Middle frontal gyrus (tissue), 1 donor: Measurements from ENCODE around the gene ICOSLG.
"Not testable (repeated sequence)": the region's sequence is repeated elsewhere in the genome, so short reads cannot be mapped to it uniquely, and the experiment has no call there.

Experiments used
- DNase-seq: peaks from one replicate; pipeline ENCODE4 v3.0.0-alpha.2; 2015; ENCODE audit warnings: low spot score; ENCODE audit errors: extremely low spot score

The ICOSLG gene

DNA sequence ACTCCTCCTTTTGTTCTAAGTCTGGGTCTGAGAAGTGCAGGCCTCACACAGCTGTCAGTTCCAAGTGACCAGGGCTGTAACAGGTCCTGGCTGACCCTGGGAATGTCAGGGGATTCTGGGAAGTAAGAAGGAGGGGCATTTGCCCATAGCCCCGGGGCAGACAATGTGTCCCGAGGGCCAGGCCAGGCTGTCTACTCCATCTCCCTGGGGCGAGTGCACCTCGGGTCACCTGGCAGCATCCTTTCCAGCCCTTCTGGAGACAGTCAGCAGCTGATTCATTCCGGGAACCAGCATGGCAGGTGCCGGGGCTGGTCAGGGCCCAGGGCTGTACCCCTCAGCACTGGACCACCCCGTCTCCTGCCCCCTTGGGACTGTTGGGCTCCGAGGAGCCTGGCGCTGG is 13.1 kb downstream of the ICOSLG start:
- DNase-seq, result not testable (repeated sequence)

DNA sequence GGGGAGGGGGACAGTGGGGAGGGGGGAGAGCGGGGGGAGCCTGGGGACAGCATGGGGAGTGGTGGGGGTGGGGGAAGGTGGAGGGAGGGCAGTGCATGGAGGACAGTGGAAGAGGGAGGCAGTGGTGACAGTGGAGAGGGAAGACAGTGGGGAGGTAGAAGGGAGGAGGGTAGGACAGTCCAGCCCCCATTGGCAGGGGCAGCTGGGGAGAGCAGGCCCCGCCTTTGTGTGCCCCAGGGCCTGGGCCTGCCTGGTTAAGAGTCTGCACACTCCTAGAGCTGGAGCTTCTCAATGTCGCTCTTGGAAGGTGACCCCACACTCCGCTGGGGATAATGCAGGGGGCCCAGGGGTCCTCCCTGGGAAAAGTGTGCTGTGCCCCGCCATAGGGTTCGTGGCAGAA is 15.1 kb downstream of the ICOSLG start:
- not testable (repeated sequence) for DNase-seq

DNA sequence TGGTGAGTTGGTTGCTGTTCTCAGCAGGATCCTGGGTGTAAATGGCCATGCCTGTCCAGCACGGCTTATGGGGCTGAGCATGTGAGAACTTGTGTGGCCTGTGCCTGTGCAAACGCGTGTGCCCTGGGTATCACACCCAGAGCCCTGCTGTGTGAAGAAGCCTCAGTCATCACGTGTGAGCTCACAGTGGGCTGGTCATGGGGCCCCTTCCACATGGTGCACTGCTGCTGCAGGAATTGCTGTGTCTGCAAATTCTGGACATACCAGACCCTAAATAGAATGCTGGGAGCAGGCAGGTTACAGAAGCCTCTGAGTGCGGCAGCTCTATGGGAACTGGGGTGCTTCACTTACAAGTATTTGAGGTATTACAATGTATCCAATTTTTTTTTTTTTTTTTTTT is 17.4 kb downstream of the ICOSLG start:
- not testable (repeated sequence) for DNase-seq

DNA sequence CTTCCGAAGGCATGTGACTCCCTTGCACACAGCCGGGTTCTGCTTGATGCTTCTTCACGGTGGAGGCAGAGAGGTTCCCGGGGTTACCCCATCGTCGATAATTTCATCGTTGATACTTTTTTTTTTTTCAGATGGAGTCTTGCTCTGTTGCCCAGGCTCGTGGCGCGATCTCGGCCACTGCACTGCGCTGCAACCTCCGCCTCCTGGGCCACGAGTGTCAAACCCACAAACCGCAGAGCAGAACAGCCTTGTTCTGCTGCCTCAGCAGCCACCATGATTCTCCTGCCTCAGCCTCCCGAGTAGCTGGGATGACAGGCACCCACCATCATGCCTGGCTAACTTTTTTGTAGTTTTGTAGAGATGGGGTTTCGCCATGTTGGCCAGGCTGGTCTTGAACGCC is 20.1 kb downstream of the ICOSLG start:
- DNase-seq, result not testable (repeated sequence)

DNA sequence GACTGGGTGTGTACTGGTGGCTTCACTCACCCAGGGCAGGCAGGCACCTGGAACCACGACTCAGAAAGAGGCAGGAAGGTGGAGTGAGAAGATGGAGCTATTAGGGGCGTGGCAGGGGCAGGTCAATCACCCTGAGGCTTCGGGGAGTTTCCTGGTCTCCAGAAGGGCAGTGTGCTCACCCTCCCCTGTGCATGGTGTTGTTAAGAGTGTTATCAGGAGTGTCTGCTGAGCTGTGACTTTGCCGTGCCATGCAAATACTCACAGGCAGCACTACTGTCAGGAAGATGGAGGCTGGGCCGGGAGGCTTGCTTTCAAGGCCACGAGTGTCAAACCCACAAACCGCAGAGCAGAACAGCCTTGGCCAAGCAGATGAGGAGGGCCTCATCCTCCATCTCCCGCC is 22.3 kb downstream of the ICOSLG start:
- DNase-seq, result not testable (repeated sequence)

DNA sequence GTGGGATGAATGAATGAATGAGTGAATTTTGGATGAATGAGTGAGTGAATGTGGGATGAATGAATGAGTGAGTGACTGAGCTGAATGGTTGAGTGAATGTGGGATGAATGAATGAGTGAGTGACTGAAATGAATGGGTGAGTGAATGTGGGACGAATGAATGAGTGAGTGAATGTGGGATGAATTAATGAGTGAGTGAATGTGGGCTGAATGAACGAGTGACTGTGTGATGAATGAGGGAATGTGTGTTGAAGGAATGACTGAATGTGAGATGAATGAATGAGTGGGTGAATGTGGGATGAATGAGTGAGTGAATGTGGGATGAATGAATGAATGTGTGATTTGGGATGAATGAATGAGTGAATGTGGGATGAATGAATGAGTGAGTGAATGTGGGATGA is 28.8 kb downstream of the ICOSLG start:
- not testable (repeated sequence) for DNase-seq

DNA sequence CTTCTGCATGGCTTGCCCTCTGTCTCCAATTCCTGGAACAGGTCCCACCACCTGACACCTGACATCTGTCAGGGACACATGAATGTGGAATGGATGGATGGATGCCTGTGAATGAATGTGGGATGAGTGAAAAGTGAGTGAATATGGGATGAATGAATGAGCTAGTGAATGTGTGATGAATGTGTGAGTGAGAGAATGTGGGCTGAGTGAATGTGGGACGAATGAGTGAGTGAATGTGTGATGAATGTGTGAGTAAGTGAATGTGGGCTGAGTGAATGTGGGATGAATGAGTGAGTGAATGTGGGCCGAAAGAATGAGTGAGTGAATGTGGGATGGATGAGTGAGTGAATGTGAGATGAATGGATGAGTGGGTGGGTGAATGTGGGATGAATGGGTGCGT is 29.2 kb downstream of the ICOSLG start:
- DNase-seq, result not testable (repeated sequence)

DNA sequence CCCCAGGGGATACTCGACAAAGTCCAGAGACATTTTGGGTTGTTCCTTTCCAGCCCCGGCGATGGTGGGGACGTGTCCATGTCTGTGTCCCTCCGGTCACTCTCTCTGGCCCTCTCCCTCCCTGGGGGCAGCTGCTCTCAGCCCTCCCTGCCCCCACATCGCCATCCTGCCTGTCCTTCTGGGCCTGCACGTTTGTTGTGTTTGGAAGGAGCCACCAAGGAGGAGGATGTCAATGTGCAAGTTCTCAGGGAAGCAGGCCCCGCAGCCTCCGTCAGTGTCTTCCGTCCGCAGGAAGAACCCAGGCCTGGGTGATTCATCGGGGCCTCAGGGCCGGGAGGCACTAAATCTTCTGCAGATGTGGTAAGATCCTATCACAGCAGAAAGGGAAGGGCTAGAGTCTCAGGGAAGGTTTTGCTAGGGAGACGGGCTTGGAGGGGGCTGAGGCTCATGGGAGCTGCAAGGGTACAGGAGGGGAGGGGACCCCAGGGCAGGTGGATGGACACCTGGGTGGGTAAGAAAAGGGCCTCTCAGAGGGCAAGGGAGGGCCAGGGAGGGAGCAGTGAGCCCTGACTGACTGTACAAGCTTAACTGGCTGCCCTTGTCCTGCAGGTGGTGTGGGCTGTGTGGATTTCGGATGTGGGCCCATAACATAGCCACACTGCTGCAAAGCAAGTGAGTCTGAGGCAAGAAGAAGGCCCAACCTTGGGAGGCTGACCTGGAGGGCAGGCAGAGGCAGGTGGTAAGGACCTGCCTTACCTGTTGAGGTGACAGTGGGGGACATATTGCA is 32.7 kb downstream of the ICOSLG start:
- not testable (repeated sequence) for DNase-seq

DNA sequence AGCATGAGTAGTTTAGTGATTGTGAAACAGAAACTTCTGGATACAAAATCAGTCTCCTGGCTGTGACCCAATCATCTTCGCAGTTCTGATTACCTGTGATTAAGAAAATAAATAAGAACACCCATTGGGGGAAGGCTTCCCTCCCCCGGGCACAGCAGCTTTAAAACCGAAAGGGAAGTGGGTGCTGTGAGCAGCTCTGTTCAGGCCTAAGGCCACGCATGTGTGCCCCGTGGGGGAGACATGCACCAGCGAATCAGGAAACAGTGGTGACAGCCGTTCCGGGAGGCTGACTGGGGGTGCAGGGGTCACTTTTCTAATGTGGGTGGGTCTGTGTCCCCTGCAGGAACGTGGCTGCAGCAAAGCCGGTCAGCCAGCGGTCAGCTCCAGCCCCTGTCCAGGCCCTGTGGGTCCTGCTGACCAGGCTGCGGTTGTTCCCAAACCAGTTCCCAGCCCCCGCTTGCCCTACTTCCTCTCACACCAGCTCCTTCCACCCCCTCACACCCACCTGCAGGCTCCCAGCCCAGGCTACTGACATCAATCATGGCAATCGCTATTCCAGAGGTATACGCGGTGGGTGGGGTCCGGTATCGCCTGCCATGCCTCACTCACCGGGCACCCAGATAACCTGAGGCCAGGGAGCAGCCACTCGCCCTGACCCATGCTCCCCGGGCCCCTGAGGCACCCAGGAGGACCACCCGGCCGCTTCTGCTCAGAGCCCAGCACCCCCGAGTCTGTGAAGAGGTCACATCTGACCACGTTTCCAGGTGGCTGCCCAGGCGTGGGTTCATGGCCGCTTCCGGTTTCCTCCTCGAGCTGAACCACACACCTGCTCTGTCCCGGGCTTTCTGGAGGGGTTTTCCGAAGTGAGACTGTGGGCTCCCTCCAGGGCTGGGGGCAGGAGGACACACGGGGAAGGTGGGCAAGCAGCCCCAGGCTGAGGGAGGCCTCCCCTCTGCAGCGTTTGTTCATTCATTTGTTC is 33.8 kb downstream of the ICOSLG start:
- not testable (repeated sequence) for DNase-seq

DNA sequence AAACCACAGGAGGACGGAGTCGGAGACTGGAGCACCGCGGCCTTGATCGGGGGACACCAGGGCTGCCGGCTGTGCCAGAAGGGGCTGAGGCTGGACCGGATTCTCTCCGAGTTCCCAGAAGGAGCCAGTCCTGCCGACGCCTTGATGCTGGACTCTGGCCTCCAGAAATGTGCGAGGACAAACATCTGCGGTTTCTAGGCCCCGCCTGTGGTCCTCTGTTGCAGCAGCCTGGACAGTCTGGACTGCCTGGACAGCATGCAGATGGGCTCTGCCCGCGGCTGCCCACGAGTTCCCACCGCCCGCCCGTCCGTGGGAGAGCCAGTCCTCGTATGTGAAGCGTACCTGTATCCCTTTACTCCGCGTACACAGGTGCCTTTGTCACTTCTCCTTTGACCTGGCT is 34.6 kb downstream of the ICOSLG start:
- DNase-seq, result not testable (repeated sequence)

DNA sequence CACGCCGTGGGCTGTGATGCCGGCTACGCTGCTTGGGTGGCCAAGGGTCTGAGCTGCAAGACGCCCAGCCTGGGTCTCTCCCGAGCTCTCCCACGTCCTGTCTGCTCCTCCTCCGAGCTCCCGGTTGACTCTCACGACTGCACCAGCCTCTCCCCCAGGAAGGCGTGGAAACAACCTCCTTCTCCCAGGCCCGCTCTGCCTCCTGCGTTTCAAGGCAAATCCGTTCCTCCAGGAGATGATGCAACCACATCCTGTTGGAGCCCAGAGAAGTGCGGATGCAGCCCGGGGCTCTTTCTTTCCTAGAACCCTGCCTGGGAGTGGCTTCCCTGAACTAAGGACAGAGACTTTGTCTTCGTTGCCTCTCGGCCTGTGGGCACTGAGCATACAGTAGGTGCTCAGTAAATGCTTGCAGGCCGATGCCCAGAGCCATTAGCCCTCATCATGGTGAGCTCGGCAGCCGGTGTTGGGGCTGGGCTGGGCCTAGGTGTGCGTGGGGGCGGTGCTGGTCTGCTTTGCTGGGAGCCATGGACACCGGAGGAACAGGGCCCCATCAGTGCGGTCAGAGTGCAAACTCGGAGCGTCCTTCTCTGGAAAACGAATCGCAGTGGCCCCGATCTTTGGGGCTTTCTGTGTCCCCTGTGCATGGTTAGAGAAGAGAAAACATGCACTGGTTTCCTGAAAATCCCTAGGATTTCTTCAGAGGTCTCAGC is 38.0 kb downstream of the ICOSLG start:
- DNase-seq, result not testable (repeated sequence)

DNA sequence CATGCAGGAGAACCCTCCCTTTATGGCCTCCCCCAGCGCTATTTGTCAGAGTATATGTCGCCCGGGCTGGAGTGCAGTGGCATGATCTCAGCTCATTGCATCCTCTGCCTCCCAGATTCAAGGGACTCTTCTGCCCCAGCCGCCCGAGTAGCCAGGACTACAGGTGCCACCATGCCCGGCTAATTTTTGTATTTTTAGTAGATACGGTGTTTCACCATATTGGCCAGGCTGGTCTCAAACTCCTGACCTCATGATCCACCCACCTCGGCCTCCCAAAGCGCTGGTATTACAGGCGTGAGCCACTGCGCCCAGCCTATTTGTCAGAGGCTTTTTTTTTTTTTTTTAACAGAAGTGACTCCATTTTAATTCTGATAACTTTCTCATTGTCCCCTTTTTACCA is 40.7 kb downstream of the ICOSLG start:
- DNase-seq, result not testable (repeated sequence)

DNA sequence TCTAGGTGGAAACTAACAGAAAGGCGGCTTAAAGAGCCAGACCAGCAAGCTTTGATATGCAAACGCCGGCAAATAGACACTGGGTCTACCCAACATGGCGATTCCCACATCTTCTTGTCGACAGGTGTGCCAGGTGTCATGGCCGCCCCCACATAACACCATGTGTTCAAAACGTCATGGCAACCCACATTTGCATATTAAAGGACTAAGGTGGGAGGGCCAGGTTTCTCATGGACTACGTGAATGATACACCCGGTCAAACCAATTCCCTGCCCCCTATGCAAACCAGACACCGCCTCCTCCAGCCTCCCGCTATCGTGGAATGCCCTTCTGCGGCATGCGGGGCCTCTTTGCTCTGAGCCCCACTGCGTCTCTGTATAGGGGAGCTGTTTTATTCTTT is 41.3 kb downstream of the ICOSLG start:
- DNase-seq, result no peak

DNA sequence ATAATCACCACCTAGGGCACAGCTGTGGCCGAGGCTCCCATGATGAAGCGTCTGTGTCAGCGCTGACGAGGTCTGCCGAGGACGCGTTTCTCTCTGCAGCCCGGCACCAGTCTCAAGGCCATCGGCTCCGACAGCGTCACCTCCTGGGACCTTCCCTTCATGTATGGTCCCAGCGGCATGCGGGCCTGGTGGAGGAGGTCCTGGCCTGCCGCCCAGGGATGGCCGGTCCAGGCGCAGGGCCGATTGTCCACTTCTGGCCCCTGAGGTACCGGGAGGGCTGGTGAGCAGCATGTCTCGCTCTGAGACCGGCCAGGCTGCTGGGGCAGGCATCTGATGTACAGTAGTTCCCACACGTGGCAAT is 43.6 kb downstream of the ICOSLG start:
- DNase-seq, result not testable (repeated sequence)

DNA sequence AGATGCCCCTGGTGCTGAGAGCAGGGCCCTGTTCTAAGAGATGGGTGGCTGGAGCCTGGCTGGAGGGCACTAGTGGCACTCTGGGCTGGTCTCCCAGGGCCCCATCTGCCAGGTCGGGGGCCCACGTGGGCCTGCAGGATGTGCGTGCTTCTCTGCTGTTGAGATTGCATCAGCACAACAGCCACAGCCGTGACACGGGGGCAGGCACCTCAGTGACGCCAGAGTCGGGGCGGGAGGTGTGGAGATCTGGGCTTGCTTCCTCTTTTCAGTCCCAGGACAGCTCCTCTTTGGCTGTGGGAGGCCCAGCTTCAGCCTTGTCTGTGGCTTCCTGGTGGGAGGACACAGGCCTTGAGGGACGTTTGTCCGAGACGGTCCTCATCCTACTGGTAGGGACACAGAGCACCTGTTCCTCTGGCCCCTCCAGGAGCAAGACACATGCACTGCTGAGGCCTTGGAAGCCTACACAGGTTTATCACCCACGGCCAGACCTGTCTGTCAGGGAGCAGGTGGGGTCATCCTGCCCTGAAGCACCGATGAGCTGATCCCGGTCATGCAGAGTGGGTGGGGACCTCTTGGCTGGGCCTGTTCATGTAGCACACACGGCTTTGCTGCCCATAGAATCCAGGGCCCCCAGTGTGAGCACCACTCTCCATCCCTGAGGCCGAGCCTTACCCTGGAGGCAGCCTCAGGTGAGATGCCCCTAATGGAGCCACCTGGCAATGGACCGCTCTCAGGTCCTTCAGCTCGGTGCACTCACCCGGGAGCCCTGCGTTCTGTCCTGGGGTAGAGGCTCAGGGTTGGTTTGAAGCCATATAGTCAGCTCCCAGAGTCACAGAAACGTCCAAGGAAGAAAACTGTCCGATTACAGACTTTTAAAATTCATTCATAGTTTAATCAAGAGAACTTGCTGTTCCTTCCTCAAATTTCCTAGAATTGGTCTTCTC is 44.3 kb downstream of the ICOSLG start:
- DNase-seq, result not testable (repeated sequence)

DNA sequence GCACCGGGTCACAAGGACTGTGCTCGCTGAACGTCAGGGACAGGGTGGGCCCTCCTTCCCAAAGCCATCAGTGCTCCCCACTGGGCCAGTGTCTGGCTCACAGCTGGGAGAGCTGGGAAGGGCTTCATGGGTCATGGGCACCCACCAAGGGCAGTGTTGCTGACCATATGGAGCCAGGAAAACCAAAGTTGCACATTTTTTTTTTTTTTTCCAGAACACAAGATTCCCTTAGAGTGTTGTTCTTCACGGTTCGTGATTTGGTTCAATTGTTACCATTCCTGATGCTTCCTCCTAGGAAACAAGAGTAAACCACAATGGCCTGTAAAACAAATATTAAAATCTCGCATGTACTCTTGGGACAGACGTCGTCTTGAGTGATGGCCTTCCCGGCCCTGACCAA is 45.9 kb downstream of the ICOSLG start:
- not testable (repeated sequence) for DNase-seq

DNA sequence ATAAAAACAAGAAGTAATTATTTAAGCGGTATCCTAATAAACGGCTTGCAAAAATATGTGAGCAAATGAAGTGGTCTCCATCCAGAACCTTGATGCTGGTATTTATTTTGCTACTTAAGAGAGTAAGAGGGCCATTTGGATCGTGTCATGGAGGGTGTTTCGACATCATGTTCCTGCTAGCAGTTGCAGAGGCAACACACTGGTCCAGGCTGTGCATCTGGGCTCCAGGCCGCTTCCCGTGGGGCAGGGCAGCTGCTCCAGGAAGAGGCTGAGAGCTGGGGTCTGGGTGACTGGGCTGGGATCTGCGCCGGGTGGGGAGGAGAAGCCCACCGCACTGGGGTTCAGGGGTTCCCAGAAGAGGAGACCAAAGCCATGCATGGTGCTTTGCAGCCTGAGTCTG is 46.3 kb downstream of the ICOSLG start:
- DNase-seq, result not testable (repeated sequence)

DNA sequence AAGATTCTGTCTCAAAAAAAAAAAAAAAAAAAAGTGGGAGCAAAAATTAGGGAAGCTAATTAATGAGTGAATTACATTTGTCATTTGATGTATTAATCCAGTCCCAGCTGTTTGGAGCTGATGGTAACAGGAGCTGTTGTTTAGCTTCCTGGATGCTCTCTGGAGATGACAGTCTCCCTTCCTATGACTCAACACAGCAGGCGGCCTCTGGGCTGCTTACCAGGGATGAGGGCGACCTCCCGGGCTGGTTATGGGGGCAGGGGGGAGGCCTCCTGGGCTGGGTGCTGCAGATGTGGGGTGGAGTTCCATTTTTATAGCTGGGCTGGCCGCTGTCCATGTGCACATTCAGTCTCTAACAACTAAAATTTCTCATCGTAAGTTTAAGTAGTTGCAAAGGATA is 47.6 kb downstream of the ICOSLG start:
- DNase-seq, result not testable (repeated sequence)

DNA sequence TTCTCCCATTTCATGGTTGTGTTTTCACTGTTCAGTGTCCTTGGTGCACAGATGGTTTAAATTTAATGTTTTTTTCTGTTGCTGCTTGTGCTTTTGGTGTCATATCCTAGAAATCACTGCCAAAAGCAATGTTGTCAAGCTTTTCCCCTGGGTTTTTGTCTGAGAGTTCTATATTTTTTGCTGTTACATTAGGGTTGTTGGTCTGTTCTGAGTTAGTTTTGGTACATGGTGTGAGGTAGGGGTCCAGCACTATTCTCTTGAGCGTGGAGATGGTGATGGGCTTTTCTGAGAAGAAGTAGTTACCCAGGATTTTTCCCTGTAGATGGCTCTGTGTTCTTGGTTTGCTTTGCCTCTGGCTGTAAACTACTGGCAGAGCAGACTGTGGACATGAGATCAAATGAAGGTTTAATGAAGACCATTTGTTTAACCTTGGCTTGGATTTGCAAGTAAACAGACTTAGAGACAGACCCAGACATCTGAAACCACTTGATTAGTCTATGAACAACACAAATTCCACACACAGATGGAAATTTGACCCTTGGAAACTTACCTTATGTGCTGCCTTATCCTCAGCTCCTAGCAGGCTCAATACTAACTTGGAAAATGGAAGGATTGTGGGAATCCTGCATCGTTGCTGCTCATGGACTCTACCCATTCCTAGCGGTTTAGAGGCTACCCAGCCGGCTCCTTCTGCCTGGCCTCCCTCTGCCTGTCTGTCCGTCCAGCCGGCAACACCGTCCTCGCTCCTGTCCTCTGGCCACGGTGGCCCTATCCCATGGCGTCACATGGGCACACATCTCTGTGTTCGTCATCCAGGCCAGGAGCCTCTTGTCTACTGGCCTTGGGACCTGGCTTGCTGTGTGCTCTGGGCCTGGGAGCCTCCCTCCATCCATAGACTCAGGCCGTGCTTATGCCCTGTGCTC is 50.1 kb downstream of the ICOSLG start:
- not testable (repeated sequence) for DNase-seq
